NK-92 (cell line): Measurements from ENCODE around the gene USP17L13.
"Not testable (repeated sequence)": the region's sequence is repeated elsewhere in the genome, so short reads cannot be mapped to it uniquely, and the experiment has no call there.

Experiments used
- DNase-seq: peaks from one replicate; lab custom pipeline; 2025; ENCODE audit not compliant: unreplicated experiment; lab: John Stamatoyannopoulos, UW

The USP17L13 gene, protein sequence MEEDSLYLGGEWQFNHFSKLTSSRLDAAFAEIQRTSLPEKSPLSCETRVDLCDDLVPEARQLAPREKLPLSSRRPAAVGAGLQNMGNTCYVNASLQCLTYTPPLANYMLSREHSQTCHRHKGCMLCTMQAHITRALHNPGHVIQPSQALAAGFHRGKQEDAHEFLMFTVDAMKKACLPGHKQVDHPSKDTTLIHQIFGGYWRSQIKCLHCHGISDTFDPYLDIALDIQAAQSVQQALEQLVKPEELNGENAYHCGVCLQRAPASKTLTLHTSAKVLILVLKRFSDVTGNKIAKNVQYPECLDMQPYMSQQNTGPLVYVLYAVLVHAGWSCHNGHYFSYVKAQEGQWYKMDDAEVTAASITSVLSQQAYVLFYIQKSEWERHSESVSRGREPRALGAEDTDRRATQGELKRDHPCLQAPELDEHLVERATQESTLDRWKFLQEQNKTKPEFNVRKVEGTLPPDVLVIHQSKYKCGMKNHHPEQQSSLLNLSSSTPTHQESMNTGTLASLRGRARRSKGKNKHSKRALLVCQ

DNA sequence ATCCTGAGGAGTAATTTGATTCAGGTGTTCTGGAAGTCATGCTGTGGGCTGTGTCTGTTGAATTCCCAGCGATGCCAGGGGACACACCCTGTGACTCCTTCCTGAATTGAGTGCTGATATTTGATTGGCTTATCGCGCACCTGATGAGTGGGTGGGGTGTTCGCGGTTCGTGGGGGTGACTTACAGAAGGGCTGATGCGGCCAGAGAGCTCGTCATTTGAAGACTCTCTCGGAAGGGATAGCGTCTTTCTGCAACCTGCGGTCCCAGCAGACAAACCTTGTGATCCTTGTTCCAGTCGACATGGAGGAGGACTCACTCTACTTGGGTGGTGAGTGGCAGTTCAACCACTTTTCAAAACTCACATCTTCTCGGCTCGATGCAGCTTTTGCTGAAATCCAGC, at the start of gene USP17L13:
Gene USP17L13, plus strand, starts transcription at position 301 of the 400 bp plus-strand sequence. Its CDS starts 0 bp downstream, at position 301.
- not testable (repeated sequence) for DNase-seq

DNA sequence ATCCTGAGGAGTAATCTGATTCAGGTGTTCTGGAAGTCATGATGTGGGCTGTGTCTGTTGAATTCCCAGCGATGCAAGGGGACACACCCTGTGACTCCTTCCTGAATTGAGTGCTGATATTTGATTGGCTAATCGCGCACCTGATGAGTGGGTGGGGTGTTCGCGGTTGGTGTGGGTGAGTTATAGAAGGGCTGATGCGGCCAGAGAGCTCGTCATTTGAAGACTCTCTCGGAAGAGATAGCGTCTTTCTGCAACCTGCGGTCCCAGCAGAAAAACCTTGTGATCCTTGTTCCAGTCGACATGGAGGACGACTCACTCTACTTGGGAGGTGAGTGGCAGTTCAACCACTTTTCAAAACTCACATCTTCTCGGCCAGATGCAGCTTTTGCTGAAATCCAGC, 14.3 kb upstream of the USP17L13 start, which contains the start of gene USP17L10:
Gene USP17L10, plus strand, starts transcription at position 301 of the 400 bp plus-strand sequence. Its CDS starts 0 bp downstream, at position 301.
- DNase-seq, result not testable (repeated sequence)

DNA sequence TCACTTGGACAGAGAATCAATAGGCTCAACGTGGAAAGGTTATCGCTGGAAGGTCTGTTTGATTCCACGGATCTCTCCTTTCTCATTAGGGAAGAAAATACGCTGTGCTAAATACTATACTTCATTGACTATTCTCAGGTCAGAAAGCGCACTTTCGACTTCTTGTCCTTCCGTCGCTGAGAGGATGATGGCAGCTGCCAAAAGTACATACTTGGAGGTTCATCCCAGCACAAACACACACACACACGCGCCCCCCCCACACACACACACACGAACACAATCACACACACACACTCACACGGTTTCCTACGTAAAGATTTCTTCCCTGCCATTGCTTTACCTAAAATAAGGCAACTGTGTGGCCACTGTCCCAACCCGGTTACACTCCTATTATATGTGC, 10.0 kb upstream of the USP17L13 start:
- DNase-seq, result not testable (repeated sequence)

DNA sequence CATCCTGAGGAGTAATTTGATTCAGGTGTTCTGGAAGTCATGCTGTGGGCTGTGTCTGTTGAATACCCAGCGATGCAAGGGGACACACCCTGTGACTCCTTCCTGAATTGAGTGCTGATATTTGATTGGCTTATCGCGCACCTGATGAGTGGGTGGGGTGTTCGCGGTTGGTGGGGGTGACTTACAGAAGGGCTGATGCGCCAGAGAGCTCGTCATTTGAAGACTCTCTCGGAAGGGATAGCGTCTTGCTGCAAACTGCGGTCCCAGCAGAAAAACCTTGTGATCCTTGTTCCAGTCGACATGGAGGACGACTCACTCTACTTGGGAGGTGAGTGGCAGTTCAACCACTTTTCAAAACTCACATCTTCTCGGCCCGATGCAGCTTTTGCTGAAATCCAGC, 9.6 kb upstream of the USP17L13 start, which contains the start of gene USP17L11:
Gene USP17L11, plus strand, starts transcription at position 301 of the 400 bp plus-strand sequence. Its CDS starts 0 bp downstream, at position 301.
- DNase-seq, result not testable (repeated sequence)

DNA sequence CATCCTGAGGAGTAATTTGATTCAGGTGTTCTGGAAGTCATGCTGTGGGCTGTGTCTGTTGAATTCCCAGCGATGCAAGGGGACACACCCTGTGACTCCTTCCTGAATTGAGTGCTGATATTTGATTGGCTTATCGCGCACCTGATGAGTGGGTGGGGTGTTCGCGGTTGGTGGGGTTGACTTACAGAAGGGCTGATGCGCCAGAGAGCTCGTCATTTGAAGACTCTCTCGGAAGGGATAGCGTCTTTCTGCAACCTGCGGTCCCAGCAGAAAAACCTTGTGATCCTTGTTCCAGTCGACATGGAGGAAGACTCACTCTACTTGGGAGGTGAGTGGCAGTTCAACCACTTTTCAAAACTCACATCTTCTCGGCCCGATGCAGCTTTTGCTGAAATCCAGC, 4.8 kb upstream of the USP17L13 start, which contains the start of gene USP17L12:
Gene USP17L12, plus strand, starts transcription at position 301 of the 400 bp plus-strand sequence. Its CDS starts 0 bp downstream, at position 301.
- not testable (repeated sequence) for DNase-seq

DNA sequence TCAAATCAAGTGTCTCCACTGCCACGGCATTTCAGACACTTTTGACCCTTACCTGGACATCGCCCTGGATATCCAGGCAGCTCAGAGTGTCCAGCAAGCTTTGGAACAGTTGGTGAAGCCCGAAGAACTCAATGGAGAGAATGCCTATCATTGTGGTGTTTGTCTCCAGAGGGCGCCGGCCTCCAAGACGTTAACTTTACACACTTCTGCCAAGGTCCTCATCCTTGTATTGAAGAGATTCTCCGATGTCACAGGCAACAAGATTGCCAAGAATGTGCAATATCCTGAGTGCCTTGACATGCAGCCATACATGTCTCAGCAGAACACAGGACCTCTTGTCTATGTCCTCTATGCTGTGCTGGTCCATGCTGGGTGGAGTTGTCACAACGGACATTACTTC, 5.6 kb downstream of the USP17L13 start:
- not testable (repeated sequence) for DNase-seq

DNA sequence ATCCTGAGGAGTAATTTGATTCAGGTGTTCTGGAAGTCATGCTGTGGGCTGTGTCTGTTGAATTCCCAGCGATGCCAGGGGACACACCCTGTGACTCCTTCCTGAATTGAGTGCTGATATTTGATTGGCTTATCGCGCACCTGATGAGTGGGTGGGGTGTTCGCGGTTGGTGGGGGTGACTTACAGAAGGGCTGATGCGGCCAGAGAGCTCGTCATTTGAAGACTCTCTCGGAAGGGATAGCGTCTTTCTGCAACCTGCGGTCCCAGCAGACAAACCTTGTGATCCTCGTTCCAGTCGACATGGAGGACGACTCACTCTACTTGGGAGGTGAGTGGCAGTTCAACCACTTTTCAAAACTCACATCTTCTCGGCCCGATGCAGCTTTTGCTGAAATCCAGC, 9.4 kb downstream of the USP17L13 start, which contains the start of gene USP17L15:
Gene USP17L15, plus strand, starts transcription at position 301 of the 400 bp plus-strand sequence. Its CDS starts 0 bp downstream, at position 301.
- not testable (repeated sequence) for DNase-seq

DNA sequence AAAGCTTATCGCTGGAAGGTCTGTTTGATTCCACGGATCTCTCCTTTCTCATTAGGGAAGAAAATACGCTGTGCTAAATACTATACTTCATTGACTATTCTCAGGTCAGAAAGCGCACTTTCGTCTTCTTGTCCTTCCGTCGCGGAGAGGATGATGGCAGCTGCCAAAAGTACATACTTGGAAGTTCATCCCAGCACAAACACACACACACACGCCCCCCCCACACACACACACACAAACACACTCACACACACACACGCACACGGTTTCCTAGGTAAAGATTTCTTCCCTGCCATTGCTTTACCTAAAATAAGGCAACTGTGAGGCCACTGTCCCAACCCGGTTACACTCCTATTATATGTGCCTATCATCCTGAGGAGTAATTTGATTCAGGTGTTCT, 13.8 kb downstream of the USP17L13 start:
- not testable (repeated sequence) for DNase-seq

DNA sequence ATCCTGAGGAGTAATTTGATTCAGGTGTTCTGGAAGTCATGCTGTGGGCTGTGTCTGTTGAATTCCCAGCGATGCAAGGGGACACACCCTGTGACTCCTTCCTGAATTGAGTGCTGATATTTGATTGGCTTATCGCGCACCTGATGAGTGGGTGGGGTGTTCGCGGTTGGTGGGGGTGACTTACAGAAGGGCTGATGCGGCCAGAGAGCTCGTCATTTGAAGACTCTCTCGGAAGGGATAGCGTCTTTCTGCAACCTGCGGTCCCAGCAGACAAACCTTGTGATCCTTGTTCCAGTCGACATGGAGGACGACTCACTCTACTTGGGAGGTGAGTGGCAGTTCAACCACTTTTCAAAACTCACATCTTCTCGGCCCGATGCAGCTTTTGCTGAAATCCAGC, 18.9 kb downstream of the USP17L13 start, which contains the start of gene USP17L17:
Gene USP17L17, plus strand, starts transcription at position 301 of the 400 bp plus-strand sequence. Its CDS starts 0 bp downstream, at position 301.
- DNase-seq, result not testable (repeated sequence)

DNA sequence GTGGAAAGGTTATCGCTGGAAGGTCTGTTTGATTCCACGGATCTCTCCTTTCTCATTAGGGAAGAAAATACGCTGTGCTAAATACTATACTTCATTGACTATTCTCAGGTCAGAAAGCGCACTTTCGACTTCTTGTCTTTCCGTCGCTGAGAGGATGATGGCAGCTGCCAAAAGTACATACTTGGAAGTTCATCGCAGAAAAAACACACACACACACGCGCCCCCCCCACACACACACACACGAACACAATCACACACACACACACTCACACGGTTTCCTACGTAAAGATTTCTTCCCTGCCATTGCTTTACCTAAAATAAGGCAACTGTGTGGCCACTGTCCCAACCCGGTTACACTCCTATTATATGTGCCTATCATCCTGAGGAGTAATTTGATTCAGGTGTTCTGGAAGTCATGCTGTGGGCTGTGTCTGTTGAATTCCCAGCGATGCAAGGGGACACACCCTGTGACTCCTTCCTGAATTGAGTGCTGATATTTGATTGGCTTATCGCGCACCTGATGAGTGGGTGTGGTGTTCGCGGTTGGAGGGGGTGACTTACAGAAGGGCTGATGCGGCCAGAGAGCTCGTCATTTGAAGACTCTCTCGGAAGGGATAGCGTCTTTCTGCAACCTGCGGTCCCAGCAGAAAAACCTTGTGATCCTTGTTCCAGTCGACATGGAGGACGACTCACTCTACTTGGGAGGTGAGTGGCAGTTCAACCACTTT, 23.4 kb downstream of the USP17L13 start, which contains the start of gene USP17L18:
Gene USP17L18, plus strand, starts transcription at position 678 of the 728 bp plus-strand sequence. Its CDS starts 0 bp downstream, at position 678.
- not testable (repeated sequence) for DNase-seq

DNA sequence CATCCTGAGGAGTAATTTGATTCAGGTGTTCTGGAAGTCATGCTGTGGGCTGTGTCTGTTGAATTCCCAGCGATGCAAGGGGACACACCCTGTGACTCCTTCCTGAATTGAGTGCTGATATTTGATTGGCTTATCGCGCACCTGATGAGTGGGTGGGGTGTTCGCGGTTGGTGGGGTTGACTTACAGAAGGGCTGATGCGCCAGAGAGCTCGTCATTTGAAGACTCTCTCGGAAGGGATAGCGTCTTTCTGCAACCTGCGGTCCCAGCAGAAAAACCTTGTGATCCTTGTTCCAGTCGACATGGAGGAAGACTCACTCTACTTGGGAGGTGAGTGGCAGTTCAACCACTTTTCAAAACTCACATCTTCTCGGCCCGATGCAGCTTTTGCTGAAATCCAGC, 28.4 kb downstream of the USP17L13 start, which contains the start of gene USP17L19:
Gene USP17L19, plus strand, starts transcription at position 301 of the 400 bp plus-strand sequence. Its CDS starts 0 bp downstream, at position 301.
- DNase-seq, result not testable (repeated sequence)

DNA sequence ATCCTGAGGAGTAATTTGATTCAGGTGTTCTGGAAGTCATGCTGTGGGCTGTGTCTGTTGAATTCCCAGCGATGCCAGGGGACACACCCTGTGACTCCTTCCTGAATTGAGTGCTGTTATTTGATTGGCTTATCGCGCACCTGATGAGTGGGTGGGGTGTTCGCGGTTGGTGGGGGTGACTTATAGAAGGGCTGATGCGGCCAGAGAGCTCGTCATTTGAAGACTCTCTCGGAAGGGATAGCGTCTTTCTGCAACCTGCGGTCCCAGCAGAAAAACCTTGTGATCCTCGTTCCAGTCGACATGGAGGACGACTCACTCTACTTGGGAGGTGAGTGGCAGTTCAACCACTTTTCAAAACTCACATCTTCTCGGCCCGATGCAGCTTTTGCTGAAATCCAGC, 33.1 kb downstream of the USP17L13 start, which contains the start of gene USP17L20:
Gene USP17L20, plus strand, starts transcription at position 301 of the 400 bp plus-strand sequence. Its CDS starts 0 bp downstream, at position 301.
- DNase-seq, result not testable (repeated sequence)

DNA sequence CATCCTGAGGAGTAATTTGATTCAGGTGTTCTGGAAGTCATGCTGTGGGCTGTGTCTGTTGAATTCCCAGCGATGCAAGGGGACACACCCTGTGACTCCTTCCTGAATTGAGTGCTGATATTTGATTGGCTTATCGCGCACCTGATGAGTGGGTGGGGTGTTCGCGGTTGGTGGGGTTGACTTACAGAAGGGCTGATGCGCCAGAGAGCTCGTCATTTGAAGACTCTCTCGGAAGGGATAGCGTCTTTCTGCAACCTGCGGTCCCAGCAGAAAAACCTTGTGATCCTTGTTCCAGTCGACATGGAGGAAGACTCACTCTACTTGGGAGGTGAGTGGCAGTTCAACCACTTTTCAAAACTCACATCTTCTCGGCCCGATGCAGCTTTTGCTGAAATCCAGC, 37.9 kb downstream of the USP17L13 start, which contains the start of gene USP17L21:
Gene USP17L21, plus strand, starts transcription at position 301 of the 400 bp plus-strand sequence. Its CDS starts 0 bp downstream, at position 301.
- DNase-seq, result not testable (repeated sequence)

DNA sequence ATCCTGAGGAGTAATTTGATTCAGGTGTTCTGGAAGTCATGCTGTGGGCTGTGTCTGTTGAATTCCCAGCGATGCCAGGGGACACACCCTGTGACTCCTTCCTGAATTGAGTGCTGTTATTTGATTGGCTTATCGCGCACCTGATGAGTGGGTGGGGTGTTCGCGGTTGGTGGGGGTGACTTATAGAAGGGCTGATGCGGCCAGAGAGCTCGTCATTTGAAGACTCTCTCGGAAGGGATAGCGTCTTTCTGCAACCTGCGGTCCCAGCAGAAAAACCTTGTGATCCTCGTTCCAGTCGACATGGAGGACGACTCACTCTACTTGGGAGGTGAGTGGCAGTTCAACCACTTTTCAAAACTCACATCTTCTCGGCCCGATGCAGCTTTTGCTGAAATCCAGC, 42.6 kb downstream of the USP17L13 start, which contains the start of gene USP17L22:
Gene USP17L22, plus strand, starts transcription at position 301 of the 400 bp plus-strand sequence. Its CDS starts 0 bp downstream, at position 301.
- DNase-seq, result not testable (repeated sequence)

DNA sequence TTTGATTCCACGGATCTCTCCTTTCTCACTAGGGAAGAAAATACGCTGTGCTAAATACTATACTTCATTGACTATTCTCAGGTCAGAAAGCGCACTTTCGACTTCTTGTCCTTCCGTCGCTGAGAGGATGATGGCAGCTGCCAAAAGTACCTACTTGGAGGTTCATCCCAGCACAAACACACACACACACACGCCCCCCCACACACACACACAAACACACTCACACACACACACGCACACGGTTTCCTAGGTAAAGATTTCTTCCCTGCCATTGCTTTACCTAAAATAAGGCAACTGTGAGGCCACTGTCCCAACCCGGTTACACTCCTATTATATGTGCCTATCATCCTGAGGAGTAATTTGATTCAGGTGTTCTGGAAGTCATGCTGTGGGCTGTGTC, 47.0 kb downstream of the USP17L13 start:
- DNase-seq, result not testable (repeated sequence)
